Activated T-helper 1 cell treated with Interleukin-2 at 50 U/mL for 16 hours (primary cell): Measurements from ENCODE around the gene NPC1.
"Not testable (repeated sequence)": the region's sequence is repeated elsewhere in the genome, so short reads cannot be mapped to it uniquely, and the experiment has no call there.

ENCODE experiments used
- DNase-seq: peaks from one replicate; pipeline ENCODE4 v3.0.0-alpha.2; 2020; ENCODE audit warnings: low read depth

NPC1 gene

DNA sequence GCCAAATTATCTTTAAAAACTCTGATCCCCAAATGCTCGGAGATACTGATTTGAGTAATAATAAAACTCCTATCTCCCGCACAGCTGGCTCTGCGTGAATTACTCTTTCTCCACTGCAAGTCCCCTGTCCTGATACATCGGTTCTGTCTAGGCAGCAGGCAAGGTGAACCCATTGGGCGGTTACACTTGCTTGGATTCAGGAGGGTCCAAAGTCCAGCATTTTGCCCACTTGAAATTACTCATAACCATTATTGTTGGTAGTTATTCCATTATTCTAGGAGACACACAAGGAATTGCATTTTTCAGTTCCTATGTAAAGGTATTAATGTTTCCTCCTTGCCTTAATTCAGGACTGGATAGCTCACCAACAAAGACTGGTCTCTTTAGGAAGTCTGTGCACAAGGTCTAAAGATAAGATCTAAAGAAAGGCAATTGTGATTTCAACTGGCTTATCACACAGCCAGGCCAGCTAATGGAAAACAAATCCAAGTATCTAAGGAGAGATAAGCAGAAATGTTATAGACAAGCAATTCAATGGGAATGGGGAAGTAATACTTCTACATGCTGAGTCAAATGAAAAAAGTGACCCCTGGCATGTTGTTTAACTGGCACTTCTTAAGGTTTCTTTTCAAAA is 23.2 kb upstream of the NPC1 start:
- no peak for DNase-seq

DNA sequence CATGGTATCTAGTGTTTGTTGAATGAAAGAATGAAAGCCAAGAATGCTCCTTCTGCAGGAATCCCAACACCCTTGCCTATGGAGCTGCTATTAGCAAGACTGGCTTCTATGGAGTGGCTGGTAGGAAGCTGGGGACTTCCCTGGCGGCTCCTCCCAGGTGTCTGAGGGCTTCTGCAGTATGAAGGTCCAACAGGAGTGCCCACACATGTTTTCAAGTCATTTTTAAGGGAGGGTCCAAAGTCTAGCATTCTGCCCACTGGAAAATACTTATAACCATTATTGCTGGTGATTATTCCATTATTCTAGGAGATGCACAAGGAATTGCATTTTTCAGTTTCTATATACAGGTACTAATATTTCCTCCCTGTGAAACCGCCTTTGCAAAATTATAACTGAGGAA is 21.9 kb upstream of the NPC1 start:
- DNase-seq = no peak

GRCh38 chr18:23605941-23606340 is 19.6 kb upstream of the NPC1 start:
- no peak for DNase-seq

DNA sequence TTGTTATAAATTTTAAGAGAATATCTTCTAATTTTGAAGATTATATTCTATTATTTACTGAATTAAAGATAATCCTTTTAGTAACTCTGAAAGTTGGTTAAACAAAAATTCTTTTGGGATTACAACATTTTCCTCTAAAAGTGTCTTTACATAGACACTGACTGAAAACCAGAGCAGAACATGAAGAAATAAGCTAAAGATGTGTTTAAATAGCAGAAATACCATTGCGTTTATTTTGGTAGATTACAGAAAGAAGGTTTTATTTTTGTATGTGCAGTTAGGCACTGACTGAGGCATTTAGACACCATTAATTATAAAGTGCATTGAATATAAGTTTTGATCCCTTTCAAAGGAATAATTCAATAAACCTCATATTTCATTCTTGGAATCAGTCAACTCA is 13.5 kb upstream of the NPC1 start:
- no peak for DNase-seq

GRCh38 chr18:23596183-23596582 is 9.9 kb upstream of the NPC1 start:
- no peak for DNase-seq

- DNase-seq = no peak
These were observed 9.3 kb upstream of the NPC1 start for GRCh38 chr18:23595591-23595990.

DNA sequence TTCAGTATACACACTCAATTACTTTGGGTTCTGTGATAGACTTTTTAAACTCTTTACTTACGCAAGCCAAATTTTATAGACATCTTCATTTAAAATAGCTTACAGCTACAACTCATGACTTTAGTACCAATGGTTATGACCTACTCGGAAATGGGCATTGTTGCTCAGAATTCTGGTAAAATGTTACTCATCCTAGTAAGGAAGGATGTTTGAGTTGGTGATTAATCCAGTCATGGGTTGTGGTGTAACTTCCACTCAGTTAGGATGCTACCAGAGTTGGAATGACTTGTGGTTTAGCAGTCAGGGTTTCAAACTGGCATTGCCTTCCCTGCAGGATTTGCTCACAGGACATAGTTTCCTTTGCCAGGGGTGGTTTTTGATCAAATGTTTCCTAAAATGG is 7.4 kb upstream of the NPC1 start:
- DNase-seq = no peak

DNA sequence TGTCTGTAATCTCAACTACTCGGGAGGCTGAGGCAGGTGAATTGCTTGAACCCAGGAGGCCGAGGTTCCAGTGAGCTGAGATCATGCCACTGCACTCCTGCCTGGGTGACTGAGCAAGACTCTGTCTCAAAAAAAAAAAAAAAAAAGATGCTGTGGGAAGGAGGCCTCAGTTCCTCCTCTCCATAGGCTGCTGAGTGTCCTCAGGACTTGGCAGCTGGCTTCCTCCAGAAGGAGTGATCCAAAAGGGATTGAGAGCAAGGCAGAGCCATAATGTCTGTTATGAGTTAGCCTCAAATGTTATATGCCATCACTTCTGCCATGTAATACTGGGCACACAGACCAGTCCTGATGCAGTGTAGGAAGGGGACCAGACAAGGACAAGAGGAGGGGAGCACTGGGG is 6.6 kb upstream of the NPC1 start:
- DNase-seq = no peak

GRCh38 chr18:23591011-23591410 is 4.7 kb upstream of the NPC1 start:
- DNase-seq = no peak

- DNase-seq = no peak
These were observed 2.7 kb upstream of the NPC1 start for GRCh38 chr18:23588836-23589560.

GRCh38 chr18:23587220-23587642 is 925 bp upstream of the NPC1 start:
- DNase-seq = no peak

DNA sequence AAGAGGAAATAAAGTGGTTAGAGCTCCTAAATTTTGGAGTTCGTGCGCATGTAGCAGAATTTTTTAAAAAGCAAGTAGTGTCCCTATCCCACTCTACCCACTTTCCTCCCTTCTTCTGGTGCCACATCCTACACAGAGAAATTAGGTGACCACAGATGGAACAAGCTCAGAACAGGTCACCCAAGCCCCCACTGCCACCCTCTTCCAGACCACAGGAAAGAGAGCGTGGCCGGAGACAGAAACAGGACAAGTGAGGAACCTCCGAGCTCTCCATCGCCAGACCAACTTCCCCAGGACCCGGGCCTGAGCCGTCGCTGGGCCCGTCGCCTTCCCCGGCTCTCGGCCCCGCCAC is 433 bp downstream of the NPC1 start:
- no peak for DNase-seq

DNA sequence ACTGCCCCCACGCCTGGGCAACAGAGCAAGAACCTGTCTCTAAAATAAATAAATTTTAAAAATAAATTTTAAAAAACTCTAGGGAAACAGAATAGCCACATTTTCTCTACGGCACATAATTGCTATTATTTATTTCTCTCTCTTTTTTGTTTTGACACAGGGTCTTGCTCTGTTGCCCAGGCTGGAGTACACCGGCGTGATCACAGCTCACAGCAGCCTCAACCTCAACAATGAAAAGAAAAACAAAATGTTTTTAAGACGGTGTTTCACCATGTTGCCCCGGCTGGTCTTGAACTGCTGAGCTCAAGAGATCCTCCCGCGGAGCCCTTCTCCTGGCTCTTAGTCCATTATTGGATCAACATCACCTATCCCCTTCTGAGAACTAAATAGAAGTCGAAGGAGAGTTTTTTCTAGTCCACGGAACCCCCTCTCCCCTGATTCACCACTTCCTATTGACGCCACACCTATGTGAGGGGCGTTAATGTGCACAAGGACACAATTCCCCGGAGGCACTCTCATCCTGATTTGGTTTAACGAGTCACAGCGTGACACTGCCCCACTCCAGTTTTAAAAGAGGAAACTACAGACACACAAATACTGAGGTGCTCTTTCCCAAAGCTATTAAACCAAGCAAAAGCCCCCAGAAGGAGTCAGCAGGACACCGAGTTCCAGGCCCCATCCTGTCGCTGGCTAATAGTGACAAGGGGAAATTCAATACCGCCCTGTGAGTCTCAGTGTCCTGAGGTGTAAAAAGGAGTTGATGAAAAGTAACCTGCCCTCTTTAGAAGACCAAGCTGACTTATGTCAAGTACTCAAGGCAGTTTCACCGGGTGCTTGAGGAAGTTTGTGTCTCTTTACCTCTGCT is 1.1 kb downstream of the NPC1 start:
- DNase-seq = no peak

GRCh38 chr18:23584019-23584983 is 2.0 kb downstream of the NPC1 start:
- DNase-seq = no peak

DNA sequence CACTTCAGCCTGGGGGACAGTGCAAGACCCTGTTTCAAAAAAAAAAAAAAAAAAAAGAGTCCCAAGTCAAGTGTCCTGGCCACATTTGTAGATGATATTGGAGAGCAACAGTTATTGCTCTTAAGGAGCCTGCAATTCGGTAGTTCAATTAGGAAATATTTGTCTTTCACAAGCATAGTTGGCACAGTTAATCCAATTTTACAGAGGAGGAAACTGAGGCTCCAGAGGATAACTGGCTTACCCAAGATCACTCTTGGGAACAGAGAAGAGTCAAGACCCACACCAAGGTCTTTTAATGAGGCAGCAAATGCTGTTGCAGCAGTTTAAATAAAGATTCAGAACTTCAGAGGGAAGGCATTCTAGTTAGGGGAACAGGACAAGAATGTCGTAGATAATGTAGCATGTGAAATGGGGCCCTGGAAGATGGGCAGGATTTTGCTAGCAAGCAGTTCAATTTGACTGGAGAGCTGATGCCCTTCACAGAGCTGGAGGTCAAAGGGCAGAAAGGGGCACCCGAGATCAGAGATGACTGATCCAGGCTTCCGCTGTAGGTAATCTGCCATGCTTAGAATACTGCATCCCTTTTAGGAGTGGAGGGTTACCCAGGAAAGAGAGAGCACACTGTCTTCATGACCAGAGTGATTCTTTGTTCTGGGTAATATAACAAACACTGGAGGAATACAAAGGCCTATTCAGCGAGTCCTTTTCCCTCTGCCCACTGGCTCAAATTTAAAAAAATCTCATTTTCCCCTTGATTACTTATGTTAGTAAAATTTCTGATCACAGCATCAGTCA is 3.0 kb downstream of the NPC1 start:
- no peak for DNase-seq

GRCh38 chr18:23580677-23581367 is 5.5 kb downstream of the NPC1 start:
- no peak for DNase-seq

GRCh38 chr18:23578891-23579653 is 7.2 kb downstream of the NPC1 start:
- no peak for DNase-seq

DNA sequence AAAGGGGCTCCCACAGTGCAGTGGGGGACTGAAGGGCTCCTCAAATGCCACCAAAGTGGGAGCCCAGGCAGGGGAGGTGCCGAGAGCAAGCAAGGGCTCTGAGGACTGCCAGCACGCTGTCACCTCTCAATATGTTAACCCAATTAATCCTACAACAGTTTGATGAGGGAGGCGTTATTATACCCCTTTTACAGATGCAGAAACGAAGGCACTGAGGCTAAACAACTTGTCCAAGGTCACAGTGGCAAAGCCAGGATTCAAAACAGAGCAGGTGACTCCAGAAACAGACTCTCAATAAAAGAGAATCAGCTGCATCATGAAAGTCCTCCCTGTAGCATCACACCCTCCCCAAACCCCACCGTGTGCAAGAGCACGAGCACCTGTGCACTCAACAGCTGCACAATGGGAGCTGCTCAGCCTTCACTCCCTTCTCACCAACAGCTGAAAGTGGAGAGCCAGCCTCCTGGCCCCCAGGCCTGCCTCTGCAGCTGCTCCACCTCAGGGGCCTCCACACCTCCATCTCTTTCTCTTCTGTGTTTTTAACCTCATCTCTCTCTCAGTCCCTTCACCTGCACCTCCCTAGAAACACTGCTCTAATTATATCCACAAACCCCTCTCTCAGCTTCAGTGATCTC is 8.1 kb downstream of the NPC1 start:
- no peak for DNase-seq

DNA sequence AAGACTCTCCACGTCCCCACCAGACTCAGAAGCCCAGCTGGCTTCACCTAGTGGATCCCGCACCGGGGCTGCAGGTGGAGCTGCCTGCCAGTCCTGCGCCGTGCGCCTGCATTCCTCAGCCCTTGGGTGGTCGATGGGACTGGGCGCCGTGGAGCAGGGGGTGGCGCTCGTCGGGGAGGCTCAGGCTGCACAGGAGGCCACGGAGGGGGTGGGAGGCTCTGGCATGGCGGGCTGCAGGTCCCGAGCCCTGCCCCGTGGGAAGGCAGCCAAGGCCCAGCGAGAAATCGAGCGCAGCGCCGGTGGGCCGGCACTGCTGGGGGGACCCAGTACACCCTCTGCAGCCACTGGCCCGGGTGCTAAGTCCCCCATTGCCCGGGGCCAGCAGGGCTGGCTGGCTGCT is 8.8 kb downstream of the NPC1 start:
- DNase-seq = not testable (repeated sequence)
